Suprapubic skin (tissue), 4 donors: ENCODE results near the gene SLC22A1. TPM values are rescaled to one million over a fixed set of nuclear protein-coding genes. Genes with fewer than 3 reads are reported as not detected.
"Not testable (repeated sequence)": the region's sequence is repeated elsewhere in the genome, so short reads cannot be mapped to it uniquely, and the experiment has no call there.

Experiments used
- DNase-seq, 2 donors: peaks; one replicate each; pipeline ENCODE4 v3.0.0-alpha.2; 2019; ENCODE audit warnings: low spot score in 2 of 2
- H3K27ac ChIP-seq: fragments of 200-600 bp; sonication (generic); one replicate; pipeline ENCODE4 v1.5.1; 2019
- H3K27me3 ChIP-seq: fragments of 200-600 bp; sonication (generic); one replicate; pipeline ENCODE4 v1.5.1; 2019
- H3K36me3 ChIP-seq: fragments of 200-600 bp; sonication (generic); one replicate; pipeline ENCODE4 v1.5.1; 2019
- H3K4me1 ChIP-seq: fragments of 200-600 bp; sonication (generic); one replicate; pipeline ENCODE4 v1.5.1; 2019
- H3K4me3 ChIP-seq: fragments of 200-600 bp; sonication (generic); one replicate; pipeline ENCODE4 v1.5.1; 2019; ENCODE audit warnings: mild to moderate bottlenecking
- H3K9me3 ChIP-seq: fragments of 200-600 bp; sonication (generic); one replicate; pipeline ENCODE4 v1.5.1; 2019
- EP300 ChIP-seq: sonication (generic); formaldehyde crosslinking; IDR thresholded peaks from one replicate; pipeline ENCODE4 v1.6.1; 2017; ENCODE audit warnings: antibody characterized with exemption
- POLR2A ChIP-seq, 2 donors: fragments of 450-650 bp; IDR thresholded peaks; one replicate each; pipeline ENCODE4 v1.6.1; 2017; ENCODE audit warnings: antibody characterized with exemption in 2 of 2, mild to moderate bottlenecking in 2 of 2, moderate library complexity in 2 of 2
- POLR2AphosphoS5 ChIP-seq, 3 donors: sonication (generic); formaldehyde crosslinking; IDR thresholded peaks; one replicate each; pipeline ENCODE4 v1.6.1; 2017; ENCODE audit warnings: antibody characterized with exemption in 3 of 3
- WGBS: methylation state at CpG from one replicate; pipeline ENCODE4 v1.1.5; 2018; 5-methylcytosine and 5-hydroxymethylcytosine counted together
- total RNA-seq, 4 donors: library from RNA; depleted of rRNA; stranded (reverse); fragments of >200 nt; gene quantifications; one replicate each; pipeline ENCODE4 v1.1.0, GENCODE V29; 2016
- TF ChIP-seq, protein P1 (sequence below), 2 donors: fragments of 200-600 bp in 1 of 2; fragments of 450-650 bp in 1 of 2; sonication (generic) in 1 of 2; IDR thresholded peaks; one replicate each; pipeline ENCODE4 v1.5.1; 2016 to 2019; ENCODE audit warnings: antibody characterized with exemption in 2 of 2, mild to moderate bottlenecking in 1 of 2, moderate library complexity in 1 of 2

The SLC22A1 gene
- total RNA-seq, 4 donors from 2014 or later: 0.26 to 3.9 (median 3.3) TPM; not detected in 1

GRCh38 chr6:160160929-160161646 lies 39.5 kb downstream of the SLC22A1 start:
- Histone ChIP-seq H3K4me3 (no peak overlapping the region), H3K4me1 (no peaks in the 10 kb centered on the region), H3K9me3 (no peaks in the 10 kb centered on the region), H3K27me3 (no peaks in the 10 kb centered on the region), H3K36me3 (no peaks in the 10 kb centered on the region), H3K27ac (no peak overlapping the region)
- TF ChIP-seq POLR2AphosphoS5 (IDR thresholded peaks at IDR 0.05): no peak
- TF ChIP-seq, protein P1, sequence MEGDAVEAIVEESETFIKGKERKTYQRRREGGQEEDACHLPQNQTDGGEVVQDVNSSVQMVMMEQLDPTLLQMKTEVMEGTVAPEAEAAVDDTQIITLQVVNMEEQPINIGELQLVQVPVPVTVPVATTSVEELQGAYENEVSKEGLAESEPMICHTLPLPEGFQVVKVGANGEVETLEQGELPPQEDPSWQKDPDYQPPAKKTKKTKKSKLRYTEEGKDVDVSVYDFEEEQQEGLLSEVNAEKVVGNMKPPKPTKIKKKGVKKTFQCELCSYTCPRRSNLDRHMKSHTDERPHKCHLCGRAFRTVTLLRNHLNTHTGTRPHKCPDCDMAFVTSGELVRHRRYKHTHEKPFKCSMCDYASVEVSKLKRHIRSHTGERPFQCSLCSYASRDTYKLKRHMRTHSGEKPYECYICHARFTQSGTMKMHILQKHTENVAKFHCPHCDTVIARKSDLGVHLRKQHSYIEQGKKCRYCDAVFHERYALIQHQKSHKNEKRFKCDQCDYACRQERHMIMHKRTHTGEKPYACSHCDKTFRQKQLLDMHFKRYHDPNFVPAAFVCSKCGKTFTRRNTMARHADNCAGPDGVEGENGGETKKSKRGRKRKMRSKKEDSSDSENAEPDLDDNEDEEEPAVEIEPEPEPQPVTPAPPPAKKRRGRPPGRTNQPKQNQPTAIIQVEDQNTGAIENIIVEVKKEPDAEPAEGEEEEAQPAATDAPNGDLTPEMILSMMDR (IDR thresholded peaks at IDR 0.05): no peak
- WGBS: 89% methylated on average over 15 of the region's 15 CpGs
- no peak for DNase-seq

GRCh38 chr6:160161647-160161986 lies 40.0 kb downstream of the SLC22A1 start:
- H3K36me3 ChIP-seq: no peaks in the 10 kb centered on the region
- WGBS: 80% methylated on average over 1 of the region's 5 CpGs
- no peak for DNase-seq
- H3K9me3 ChIP-seq: no peaks in the 10 kb centered on the region
- no peaks in the 10 kb centered on the region for H3K4me1 ChIP-seq
- H3K27ac ChIP-seq: no peak overlapping the region
- no peaks in the 10 kb centered on the region for H3K27me3 ChIP-seq
- H3K4me3 ChIP-seq: no peak overlapping the region
- TF ChIP-seq, protein P1 (IDR thresholded peaks at IDR 0.05): no peak
- TF ChIP-seq POLR2AphosphoS5 (IDR thresholded peaks at IDR 0.05): no peak
- no peak for TF ChIP-seq EP300
- TF ChIP-seq POLR2A (IDR thresholded peaks at IDR 0.05): no peak

- no peaks in the 10 kb centered on the region for H3K4me1 ChIP-seq
- no peak overlapping the region for H3K27ac ChIP-seq
- no peaks in the 10 kb centered on the region for H3K36me3 ChIP-seq
- DNase-seq: no peak
- no peaks in the 10 kb centered on the region for H3K9me3 ChIP-seq
- WGBS: 55% methylated on average over 5 of the region's 5 CpGs
- no peak overlapping the region for H3K4me3 ChIP-seq
- H3K27me3 ChIP-seq: no peaks in the 10 kb centered on the region
- TF ChIP-seq, protein P1 (IDR thresholded peaks at IDR 0.05): no peak
- TF ChIP-seq EP300 (no peak), POLR2AphosphoS5 (IDR thresholded peaks at IDR 0.05) (no peak), POLR2A (IDR thresholded peaks at IDR 0.05) (no peak)
Measured at GRCh38 chr6:160162030-160162566, 40.5 kb downstream of the SLC22A1 start.

- 81% methylated on average over 5 of the region's 8 CpGs for WGBS
- Histone ChIP-seq H3K4me3 (no peak overlapping the region), H3K36me3 (no peaks in the 10 kb centered on the region), H3K4me1 (no peaks in the 10 kb centered on the region), H3K27ac (no peak overlapping the region), H3K9me3 (no peaks in the 10 kb centered on the region), H3K27me3 (no peaks in the 10 kb centered on the region)
- no peak for DNase-seq
- TF ChIP-seq POLR2AphosphoS5 (IDR thresholded peaks at IDR 0.05) (no peak), EP300 (no peak), POLR2A (IDR thresholded peaks at IDR 0.05) (no peak)
- TF ChIP-seq, protein P1 (IDR thresholded peaks at IDR 0.05): no peak
Measured at GRCh38 chr6:160163425-160163824, 41.8 kb downstream of the SLC22A1 start.

- no peak for TF ChIP-seq POLR2AphosphoS5 (IDR thresholded peaks at IDR 0.05)
- TF ChIP-seq, protein P1 (IDR thresholded peaks at IDR 0.05): no peak
- TF ChIP-seq POLR2A (IDR thresholded peaks at IDR 0.05): no peak
- TF ChIP-seq EP300: no peak
- Histone ChIP-seq H3K4me3 (no peak overlapping the region), H3K27ac (no peak overlapping the region), H3K27me3 (no peaks in the 10 kb centered on the region), H3K9me3 (no peaks in the 10 kb centered on the region), H3K4me1 (no peaks in the 10 kb centered on the region), H3K36me3 (no peaks in the 10 kb centered on the region)
- no peak for DNase-seq
- 73% methylated on average over 7 of the region's 7 CpGs for WGBS
Measured at GRCh38 chr6:160163912-160164311, 42.3 kb downstream of the SLC22A1 start.

GRCh38 chr6:160165928-160166327 lies 44.3 kb downstream of the SLC22A1 start:
- DNase-seq, H3K4me1 ChIP-seq, H3K4me3 ChIP-seq, H3K27ac ChIP-seq, H3K9me3 ChIP-seq, H3K27me3 ChIP-seq, H3K36me3 ChIP-seq: not testable (repeated sequence)
- WGBS: 86% methylated on average over 3 of the region's 3 CpGs
